AG09319 (cell line): ENCODE results near the gene GINS2.

Source experiments
- DNase-seq: peaks from one replicate; pipeline ENCODE4 v3.0.0-alpha.2; 2010; ENCODE audit warnings: low read depth; ENCODE audit errors: extremely low read depth
- TF ChIP-seq, protein P1 (sequence below): IDR thresholded peaks from 2 replicates; pipeline ENCODE4 v1.5.1; 2011; ENCODE audit warnings: low read depth, mild to moderate bottlenecking, inconsistent platforms, low read length, moderate library complexity

Gene GINS2

DNA sequence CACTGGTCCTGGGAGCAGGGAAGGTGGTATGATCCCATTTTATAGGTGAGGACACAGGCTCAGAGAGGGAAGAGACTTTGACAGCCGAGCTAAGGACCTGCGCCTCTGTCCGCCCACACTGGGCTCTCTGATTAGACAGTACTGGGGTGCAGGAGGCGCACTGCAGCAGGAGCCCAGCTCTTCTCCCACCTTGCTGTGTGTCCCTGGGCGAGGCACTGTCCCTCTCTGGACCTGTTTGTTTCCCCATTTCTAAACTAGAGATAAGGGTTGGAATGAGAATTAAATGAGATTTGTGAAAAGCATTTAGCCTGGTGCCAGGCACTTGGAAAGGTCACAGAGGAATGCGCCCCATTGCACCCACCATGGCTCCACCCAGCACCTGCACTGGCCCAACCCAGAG lies 19.6 kb upstream of the GINS2 start:
- TF ChIP-seq, protein P1, sequence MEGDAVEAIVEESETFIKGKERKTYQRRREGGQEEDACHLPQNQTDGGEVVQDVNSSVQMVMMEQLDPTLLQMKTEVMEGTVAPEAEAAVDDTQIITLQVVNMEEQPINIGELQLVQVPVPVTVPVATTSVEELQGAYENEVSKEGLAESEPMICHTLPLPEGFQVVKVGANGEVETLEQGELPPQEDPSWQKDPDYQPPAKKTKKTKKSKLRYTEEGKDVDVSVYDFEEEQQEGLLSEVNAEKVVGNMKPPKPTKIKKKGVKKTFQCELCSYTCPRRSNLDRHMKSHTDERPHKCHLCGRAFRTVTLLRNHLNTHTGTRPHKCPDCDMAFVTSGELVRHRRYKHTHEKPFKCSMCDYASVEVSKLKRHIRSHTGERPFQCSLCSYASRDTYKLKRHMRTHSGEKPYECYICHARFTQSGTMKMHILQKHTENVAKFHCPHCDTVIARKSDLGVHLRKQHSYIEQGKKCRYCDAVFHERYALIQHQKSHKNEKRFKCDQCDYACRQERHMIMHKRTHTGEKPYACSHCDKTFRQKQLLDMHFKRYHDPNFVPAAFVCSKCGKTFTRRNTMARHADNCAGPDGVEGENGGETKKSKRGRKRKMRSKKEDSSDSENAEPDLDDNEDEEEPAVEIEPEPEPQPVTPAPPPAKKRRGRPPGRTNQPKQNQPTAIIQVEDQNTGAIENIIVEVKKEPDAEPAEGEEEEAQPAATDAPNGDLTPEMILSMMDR = no peak
- DNase-seq = no peak

DNA sequence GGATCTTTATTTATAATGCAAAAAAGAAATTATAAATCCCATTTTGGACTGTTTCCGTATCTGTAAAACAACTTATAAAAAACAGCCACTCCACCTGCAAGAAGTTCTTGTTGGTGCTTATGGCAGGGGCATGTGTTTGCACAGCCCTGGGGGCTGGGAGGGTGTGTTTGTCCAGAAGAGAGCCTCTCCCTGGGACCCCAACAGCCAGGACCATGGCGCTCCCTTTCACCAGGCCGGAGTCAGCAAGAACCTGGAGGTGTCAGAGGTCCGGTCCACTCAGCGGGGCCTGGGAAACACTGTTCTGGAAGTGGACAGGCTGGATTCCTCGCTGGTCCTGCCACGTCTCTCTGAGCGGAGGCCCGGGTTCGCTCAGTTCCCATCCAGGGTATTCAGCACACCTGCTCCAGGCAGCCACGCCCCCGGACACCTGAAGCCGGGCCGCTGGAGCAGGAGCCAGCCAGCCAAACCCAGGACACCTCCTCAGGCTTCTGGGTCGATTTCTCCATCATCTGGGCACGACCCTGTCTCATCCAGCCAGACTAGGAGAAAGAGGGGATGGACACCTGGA lies 18.9 kb upstream of the GINS2 start:
- TF ChIP-seq, protein P1 = no peak
- no peak for DNase-seq

DNA sequence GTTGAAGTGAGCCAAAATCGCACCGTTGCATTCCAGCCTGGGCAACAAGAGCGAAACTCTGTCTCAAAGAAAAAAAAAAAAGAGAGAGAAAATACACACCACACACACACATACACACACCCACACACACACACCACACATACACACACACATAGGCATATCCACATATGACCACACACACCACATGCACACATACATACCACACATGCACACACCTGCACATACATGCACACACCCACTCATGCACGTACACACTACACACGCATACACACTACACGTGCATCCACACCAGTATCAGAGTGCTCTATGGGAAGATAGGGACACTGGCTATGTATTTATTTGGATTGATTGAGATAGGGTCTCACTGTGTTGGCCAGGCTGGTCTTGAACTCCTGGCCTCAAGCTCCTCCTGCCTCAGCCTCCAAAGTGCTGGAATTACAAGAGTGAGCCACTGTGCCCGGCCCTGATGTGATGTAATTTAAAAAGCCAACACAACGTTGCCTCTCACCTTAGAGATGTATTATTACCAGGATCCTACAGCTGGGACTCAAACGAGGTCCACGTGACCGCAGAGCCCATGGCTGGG lies 17.8 kb upstream of the GINS2 start:
- TF ChIP-seq, protein P1 = no peak
- no peak for DNase-seq

DNA sequence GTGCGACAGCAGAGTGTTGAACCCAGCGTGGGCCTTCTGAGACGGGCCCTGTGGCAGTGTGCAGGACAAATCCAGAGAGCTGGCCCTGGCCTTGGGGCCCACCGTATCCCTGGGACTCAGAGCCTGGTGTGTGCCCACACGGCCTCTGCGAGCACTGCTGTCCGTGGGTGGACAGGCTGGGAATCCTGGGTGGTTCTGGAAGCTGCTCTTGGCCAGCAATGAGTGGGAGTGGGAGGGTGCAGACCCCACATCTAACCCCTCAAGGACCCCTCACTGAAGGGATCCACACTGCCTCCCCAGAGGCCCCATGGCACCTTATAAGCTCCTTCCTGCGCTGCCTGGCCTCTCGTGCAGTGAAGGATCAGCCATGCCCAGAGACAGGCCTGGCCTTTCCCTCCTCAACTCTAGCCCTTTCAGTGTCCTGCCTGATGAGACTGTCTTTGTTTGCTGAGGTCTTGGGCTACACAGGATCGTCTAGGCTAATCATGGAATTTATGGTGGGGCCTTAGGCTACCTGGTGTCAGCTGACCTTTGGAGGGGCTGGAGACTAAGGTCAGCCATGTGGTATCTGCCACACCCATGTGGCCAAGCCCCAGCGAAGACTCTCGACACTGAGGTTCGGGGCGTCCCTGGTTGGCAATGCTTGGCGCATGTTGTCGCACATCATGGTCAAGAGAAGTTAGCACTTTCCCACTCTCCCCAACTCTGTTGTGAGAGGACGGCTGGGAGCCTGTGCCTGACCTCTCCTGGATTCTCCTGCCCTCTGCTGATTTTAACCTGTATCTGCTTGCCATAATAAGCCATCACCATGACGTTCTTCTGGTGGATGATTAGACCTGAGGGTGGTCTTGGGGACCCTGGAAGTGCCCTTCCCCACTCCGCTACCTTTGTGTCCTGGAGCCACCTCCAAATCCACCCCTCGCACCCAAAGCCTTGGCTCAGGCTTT lies 16.4 kb upstream of the GINS2 start:
- no peak for DNase-seq
- TF ChIP-seq, protein P1 = no peak

DNA sequence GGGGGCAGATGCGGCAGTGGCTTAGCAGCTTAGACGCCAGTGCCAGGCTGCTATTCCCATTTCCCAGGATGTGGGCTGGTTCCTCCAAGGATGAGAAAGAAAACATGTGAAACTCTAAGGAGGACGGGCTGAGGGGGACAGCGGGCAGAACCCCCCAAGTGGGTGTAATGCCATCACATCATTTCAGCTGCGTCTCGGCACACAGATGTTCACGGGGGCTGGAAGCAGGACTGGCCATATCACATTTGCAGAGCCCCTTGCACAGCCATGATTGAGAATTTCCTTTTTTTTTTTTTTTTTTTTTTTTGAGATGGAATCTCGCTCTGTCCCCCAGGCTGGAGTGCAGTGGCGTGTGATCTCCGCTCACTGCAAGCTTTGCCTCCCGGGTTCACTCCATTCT lies 15.3 kb upstream of the GINS2 start:
- DNase-seq = no peak
- TF ChIP-seq, protein P1 = no peak

DNA sequence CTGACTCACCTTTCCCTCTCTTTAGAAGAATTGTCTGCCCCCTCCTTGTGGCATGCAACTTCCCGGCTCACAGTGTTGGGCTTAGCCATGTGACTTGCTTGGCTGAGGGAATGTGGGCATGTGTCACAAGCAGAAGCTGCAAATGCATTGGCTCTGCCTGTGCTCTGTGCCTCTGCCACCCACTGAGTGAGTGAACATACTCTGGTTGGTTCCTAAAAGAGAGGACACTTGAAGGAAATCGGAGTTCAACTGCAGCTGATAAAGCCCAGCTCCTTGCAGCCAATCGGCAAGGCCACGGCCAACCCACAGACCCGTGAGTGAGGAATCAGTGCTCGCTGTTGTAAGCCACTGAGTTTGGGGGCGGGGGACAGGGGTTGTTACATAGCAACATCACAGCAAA lies 10.9 kb upstream of the GINS2 start:
- DNase-seq = no peak

More for the DNA sequence above, 10.9 kb upstream of the GINS2 start:
- TF ChIP-seq, protein P1 = no peak
